HepG2 (cell line): ENCODE results near the gene MAPK6. TPM values are rescaled to one million over a fixed set of nuclear protein-coding genes. Genes with fewer than 3 reads are reported as not detected.
A peak's percentile ranks its signal among the peaks of the same experiment; 100 is the strongest.

Experiments
- ATAC-seq: fragments of 200-7000 bp; cut with Tn5 transposase; 3 replicates; pipeline ENCODE4 v1.9.1; 2020; ENCODE audit warnings: mild to moderate bottlenecking, moderate library complexity
- BruUV-seq: library from RNA; stranded (reverse); fragments of 400-500 nt; replicated peaks from 2 replicates; lab custom pipeline; 2021; lab: Mats Ljungman, UMichigan
- CTCF ChIA-PET: fragments of 300-600 bp; formaldehyde crosslinking; extraction: SDS; loops from one replicate; lab custom pipeline; 2021; ENCODE audit warnings: low total read pairs, inconsistent platforms, low intra/inter-chr PET ratio; lab: Yijun Ruan, JAX
- POLR2A ChIA-PET: fragments of 350-600 bp; sonication (Branson Sonifier 250); formaldehyde crosslinking; loops from one replicate; lab custom pipeline; 2020; ENCODE audit warnings: antibody characterized with exemption, inconsistent platforms; lab: Yijun Ruan, JAX
- DNase-seq: peaks from one replicate; pipeline ENCODE4 v3.0.0-alpha.2; 2015; ENCODE audit warnings: low spot score
- FAIRE-seq: peaks from 3 replicates; lab custom pipeline; 2011; peaks lifted over from hg19 to GRCh38; lab: Jason Lieb, UNC
- H2AFZ ChIP-seq: one replicate; pipeline ENCODE4 v1.6.1; 2011; ENCODE audit warnings: low read length, inconsistent platforms
- H3K27ac ChIP-seq: fragments of 300-600 bp; 3 replicates; pipeline ENCODE4 v1.8.0; 2011; ENCODE audit warnings: mixed run types, mild to moderate bottlenecking, mixed read lengths, low read length, inconsistent platforms; ENCODE audit not compliant: insufficient read depth; ENCODE audit errors: extremely low read length
- H3K27me3 ChIP-seq, 2 experiments: fragments of 200-600 bp in 1 of 2; 2 replicates in 1 of 2; 3 replicates in 1 of 2; pipeline versions ENCODE4 v1.6.0 to v1.8.0; 2011; ENCODE audit warnings: low read length in 2 of 2, mild to moderate bottlenecking in 2 of 2, moderate library complexity in 2 of 2, inconsistent platforms in 1 of 2; ENCODE audit not compliant: insufficient read depth in 2 of 2, control insufficient read depth in 1 of 2
- H3K36me3 ChIP-seq, 2 experiments: fragments of 200-600 bp in 1 of 2; replicated peaks in 1 of 2; 2 replicates in 1 of 2; 3 replicates in 1 of 2; pipeline versions ENCODE4 v1.5.1 to v1.8.0; 2011; ENCODE audit warnings: low read length in 2 of 2, inconsistent platforms in 1 of 2; ENCODE audit not compliant: insufficient read depth in 2 of 2, control insufficient read depth in 1 of 2
- H3K4me1 ChIP-seq: 2 replicates; pipeline ENCODE4 v1.5.1; 2012; ENCODE audit warnings: low read length, inconsistent platforms; ENCODE audit not compliant: insufficient read depth
- H3K4me2 ChIP-seq: 2 replicates; pipeline ENCODE4 v1.6.0; 2011; ENCODE audit warnings: low read depth, low read length, inconsistent platforms
- H3K4me3 ChIP-seq, 3 experiments: fragments of 200-600 bp in 1 of 3; sonication (generic), shearing (Covaris generic) in 1 of 3; replicated peaks in 1 of 3; 2 replicates each; pipeline ENCODE4 v1.5.1; 2011 to 2016; ENCODE audit warnings: low read length in 3 of 3, inconsistent platforms in 2 of 3, low read depth in 2 of 3, mild to moderate bottlenecking in 2 of 3, control low read depth in 1 of 3, mixed read lengths in 1 of 3; ENCODE audit not compliant: insufficient read depth in 1 of 3
- H3K79me2 ChIP-seq: one replicate; pipeline ENCODE4 v1.6.1; 2011; ENCODE audit warnings: low read length, inconsistent platforms; ENCODE audit not compliant: insufficient read depth
- H3K9ac ChIP-seq: 2 replicates; pipeline ENCODE4 v1.6.0; 2011; ENCODE audit warnings: mild to moderate bottlenecking, low read depth, low read length, inconsistent platforms; ENCODE audit not compliant: insufficient read depth
- H3K9me3 ChIP-seq: 2 replicates; pipeline ENCODE4 v1.5.1; 2012; ENCODE audit warnings: mild to moderate bottlenecking, low read length
- H4K20me1 ChIP-seq: 2 replicates; pipeline ENCODE4 v1.6.0; 2011; ENCODE audit warnings: inconsistent platforms, mild to moderate bottlenecking, low read length, moderate library complexity; ENCODE audit not compliant: insufficient read depth
- CENPX ChIP-seq: sonication (generic); formaldehyde crosslinking; IDR thresholded peaks from 2 replicates; pipeline ENCODE4 v1.9.0; 2021; ENCODE audit warnings: mild to moderate bottlenecking, missing genetic modification reagents, moderate library complexity
- DPF2 ChIP-seq: sonication (generic); formaldehyde crosslinking; IDR thresholded peaks from 2 replicates; pipeline ENCODE4 v1.4.0; 2020; ENCODE audit warnings: mild to moderate bottlenecking, low read depth, missing genetic modification reagents, borderline replicate concordance
- HCFC1 ChIP-seq: fragments of 150-350 bp; IDR thresholded peaks from 2 replicates; pipeline ENCODE4 v1.6.1; 2014; ENCODE audit warnings: low read depth, low read length
- MBNL3 ChIP-seq: fragments of 250-450 bp; sonication (Bioruptor Pico); conservative IDR thresholded peaks from 2 replicates; pipeline ENCODE4 v1.8.0; 2022; ENCODE audit warnings: mild to moderate bottlenecking, inconsistent platforms
- NFKB2 ChIP-seq: sonication (generic); formaldehyde crosslinking; IDR thresholded peaks from 2 replicates; pipeline ENCODE4 v1.4.0; 2020; ENCODE audit warnings: missing genetic modification reagents, borderline replicate concordance
- POLR2G ChIP-seq: fragments of 200-400 bp; formaldehyde crosslinking; IDR thresholded peaks from 2 replicates; pipeline ENCODE4 v1.6.1; 2018; ENCODE audit warnings: mild to moderate bottlenecking, low read depth, low read length, moderate library complexity
- RBM22 ChIP-seq: fragments of 200-400 bp; formaldehyde crosslinking; optimal IDR thresholded peaks from 2 replicates; pipeline ENCODE3; 2017; ENCODE audit warnings: mild to moderate bottlenecking, low read length, moderate library complexity
- RFX3 ChIP-seq: IDR thresholded peaks from 2 replicates; pipeline ENCODE4 v1.6.1; 2016; ENCODE audit warnings: missing biosample characterization, missing genetic modification reagents
- RFXAP ChIP-seq: sonication (generic); formaldehyde crosslinking; IDR thresholded peaks from 2 replicates; pipeline ENCODE4 v1.4.0; 2020; ENCODE audit warnings: missing genetic modification reagents, borderline replicate concordance
- SALL2 ChIP-seq: sonication (generic); formaldehyde crosslinking; IDR thresholded peaks from 2 replicates; pipeline ENCODE4 v1.8.1; 2023; ENCODE audit warnings: mild to moderate bottlenecking, missing genetic modification reagents, inconsistent platforms
- TARDBP ChIP-seq: sonication (generic); formaldehyde crosslinking; IDR thresholded peaks from 2 replicates; pipeline ENCODE4 v1.8.0; 2022; ENCODE audit warnings: mild to moderate bottlenecking, missing genetic modification reagents
- ZFX ChIP-seq: sonication (generic); formaldehyde crosslinking; IDR thresholded peaks from 2 replicates; pipeline ENCODE4 v1.4.0; 2020; ENCODE audit warnings: mild to moderate bottlenecking, low read depth, missing genetic modification reagents, moderate library complexity
- ZNF780A ChIP-seq: sonication (generic); formaldehyde crosslinking; IDR thresholded peaks from 2 replicates; pipeline ENCODE4 v1.8.0; 2022; ENCODE audit warnings: mild to moderate bottlenecking, missing genetic modification reagents, moderate library complexity
- ZSCAN31 ChIP-seq: sonication (generic); formaldehyde crosslinking; IDR thresholded peaks from 2 replicates; pipeline ENCODE4 v1.5.0; 2020; ENCODE audit warnings: low read depth, mild to moderate bottlenecking, missing genetic modification reagents
- WGBS: methylation state at CpG from one replicate; pipeline ENCODE4 v1.1.6; 2017; ENCODE audit warnings: low lambda C conversion rate; 5-methylcytosine and 5-hydroxymethylcytosine counted together
- in situ Hi-C: cut with HindIII; loops from 2 replicates; pipeline ENCODE4 v1.10.0; 2017; ENCODE audit warnings: low pct_unique_long_range_greater_than_20kb; ENCODE audit not compliant: extremely low pct_ligation_motif_present
- intact Hi-C: fragments of 100-400 bp; cut with micrococcal nuclease; formaldehyde crosslinking; loops from one replicate; pipeline ENCODE4 v1.10.0; 2022; ENCODE audit not compliant: unreplicated experiment
- polyA plus RNA-seq, 8 experiments: library from polyadenylated mRNA; depleted of rRNA in 3 of 8; stranded (reverse) in 7 of 8; unstranded in 1 of 8; fragments of >200 nt; fragmentation: Illumina TruSeq in 4 of 8; extraction: Trizol in 4 of 8; gene quantifications; 2 replicates each; pipeline versions ENCODE4 v1.2.1 to v1.2.3, GENCODE V29; 2011 to 2016; ENCODE audit warnings: low read depth in 4 of 8, missing spikeins in 1 of 8, mixed read lengths in 1 of 8; ENCODE audit not compliant: insufficient read depth in 1 of 8
- total RNA-seq, 5 experiments: library from RNA; depleted of rRNA; stranded (reverse); fragments of >200 nt; fragmentation: Illumina TruSeq; extraction: Trizol; gene quantifications; 2 replicates each; pipeline ENCODE4 v1.2.3, GENCODE V29; 2016; ENCODE audit warnings: low read depth in 1 of 5
- TF ChIP-seq, protein P1 (sequence below), 2 experiments: fragments of 450-650 bp in 1 of 2; sonication (generic) in 1 of 2; formaldehyde crosslinking; IDR thresholded peaks; 2 replicates each; pipeline versions ENCODE4 v1.5.0 to v1.8.0; 2020 to 2022; ENCODE audit warnings: mild to moderate bottlenecking in 1 of 2, missing genetic modification reagents in 1 of 2
- TF ChIP-seq, protein P2 (sequence below): sonication (generic); formaldehyde crosslinking; IDR thresholded peaks from 2 replicates; pipeline ENCODE4 v1.4.0; 2020; ENCODE audit warnings: missing genetic modification reagents

The MAPK6 gene
- total and polyA plus RNA-seq, 2 of the 13 experiments (the other 11 are each of a cell fraction or from before 2014, with no cell fraction given), result 89.5 to 99.7 TPM

- no peak overlapping the region for H2AFZ ChIP-seq
- TF ChIP-seq CENPX (CRISPR knock-in tag) (no peak), TARDBP (no peak), RBM22 (no peak), NFKB2 (CRISPR knock-in tag) (no peak), POLR2G (peak; percentile 43; the same call in 1 of the 2 replicates), ZFX (CRISPR knock-in tag) (no peak), DPF2 (CRISPR knock-in tag) (no peak), RFXAP (CRISPR knock-in tag) (no peak), SALL2 (CRISPR knock-in tag) (no peak), HCFC1 (no peak), RFX3 (CRISPR knock-in tag) (no peak), MBNL3 (CRISPR knock-in tag) (no peak), ZSCAN31 (CRISPR knock-in tag) (no peak), ZNF780A (CRISPR knock-in tag) (no peak)
- TF ChIP-seq, protein P1, sequence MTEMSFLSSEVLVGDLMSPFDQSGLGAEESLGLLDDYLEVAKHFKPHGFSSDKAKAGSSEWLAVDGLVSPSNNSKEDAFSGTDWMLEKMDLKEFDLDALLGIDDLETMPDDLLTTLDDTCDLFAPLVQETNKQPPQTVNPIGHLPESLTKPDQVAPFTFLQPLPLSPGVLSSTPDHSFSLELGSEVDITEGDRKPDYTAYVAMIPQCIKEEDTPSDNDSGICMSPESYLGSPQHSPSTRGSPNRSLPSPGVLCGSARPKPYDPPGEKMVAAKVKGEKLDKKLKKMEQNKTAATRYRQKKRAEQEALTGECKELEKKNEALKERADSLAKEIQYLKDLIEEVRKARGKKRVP (CRISPR knock-in tag; IDR thresholded peaks at IDR 0.05), result 0 out of 4 replicates have a peak, but pooled peaks have one; percentile 42
- TF ChIP-seq, protein P2, sequence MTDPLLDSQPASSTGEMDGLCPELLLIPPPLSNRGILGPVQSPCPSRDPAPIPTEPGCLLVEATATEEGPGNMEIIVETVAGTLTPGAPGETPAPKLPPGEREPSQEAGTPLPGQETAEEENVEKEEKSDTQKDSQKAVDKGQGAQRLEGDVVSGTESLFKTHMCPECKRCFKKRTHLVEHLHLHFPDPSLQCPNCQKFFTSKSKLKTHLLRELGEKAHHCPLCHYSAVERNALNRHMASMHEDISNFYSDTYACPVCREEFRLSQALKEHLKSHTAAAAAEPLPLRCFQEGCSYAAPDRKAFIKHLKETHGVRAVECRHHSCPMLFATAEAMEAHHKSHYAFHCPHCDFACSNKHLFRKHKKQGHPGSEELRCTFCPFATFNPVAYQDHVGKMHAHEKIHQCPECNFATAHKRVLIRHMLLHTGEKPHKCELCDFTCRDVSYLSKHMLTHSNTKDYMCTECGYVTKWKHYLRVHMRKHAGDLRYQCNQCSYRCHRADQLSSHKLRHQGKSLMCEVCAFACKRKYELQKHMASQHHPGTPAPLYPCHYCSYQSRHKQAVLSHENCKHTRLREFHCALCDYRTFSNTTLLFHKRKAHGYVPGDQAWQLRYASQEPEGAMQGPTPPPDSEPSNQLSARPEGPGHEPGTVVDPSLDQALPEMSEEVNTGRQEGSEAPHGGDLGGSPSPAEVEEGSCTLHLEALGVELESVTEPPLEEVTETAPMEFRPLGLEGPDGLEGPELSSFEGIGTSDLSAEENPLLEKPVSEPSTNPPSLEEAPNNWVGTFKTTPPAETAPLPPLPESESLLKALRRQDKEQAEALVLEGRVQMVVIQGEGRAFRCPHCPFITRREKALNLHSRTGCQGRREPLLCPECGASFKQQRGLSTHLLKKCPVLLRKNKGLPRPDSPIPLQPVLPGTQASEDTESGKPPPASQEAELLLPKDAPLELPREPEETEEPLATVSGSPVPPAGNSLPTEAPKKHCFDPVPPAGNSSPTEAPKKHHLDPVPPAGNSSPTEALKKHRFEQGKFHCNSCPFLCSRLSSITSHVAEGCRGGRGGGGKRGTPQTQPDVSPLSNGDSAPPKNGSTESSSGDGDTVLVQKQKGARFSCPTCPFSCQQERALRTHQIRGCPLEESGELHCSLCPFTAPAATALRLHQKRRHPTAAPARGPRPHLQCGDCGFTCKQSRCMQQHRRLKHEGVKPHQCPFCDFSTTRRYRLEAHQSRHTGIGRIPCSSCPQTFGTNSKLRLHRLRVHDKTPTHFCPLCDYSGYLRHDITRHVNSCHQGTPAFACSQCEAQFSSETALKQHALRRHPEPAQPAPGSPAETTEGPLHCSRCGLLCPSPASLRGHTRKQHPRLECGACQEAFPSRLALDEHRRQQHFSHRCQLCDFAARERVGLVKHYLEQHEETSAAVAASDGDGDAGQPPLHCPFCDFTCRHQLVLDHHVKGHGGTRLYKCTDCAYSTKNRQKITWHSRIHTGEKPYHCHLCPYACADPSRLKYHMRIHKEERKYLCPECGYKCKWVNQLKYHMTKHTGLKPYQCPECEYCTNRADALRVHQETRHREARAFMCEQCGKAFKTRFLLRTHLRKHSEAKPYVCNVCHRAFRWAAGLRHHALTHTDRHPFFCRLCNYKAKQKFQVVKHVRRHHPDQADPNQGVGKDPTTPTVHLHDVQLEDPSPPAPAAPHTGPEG (CRISPR knock-in tag), result no peak
Measured at GRCh38 chr15:52020221-52021085, 1.4 kb downstream of the MAPK6 start.

More at GRCh38 chr15:52020221-52021085, 1.4 kb downstream of the MAPK6 start:
- Histone ChIP-seq H3K27me3 (no peaks in the 10 kb centered on the region; a peak in 1 of 5 replicates), H3K4me3 (peak overlapping the region; percentile 62 to 99 (median 77)), H3K79me2 (peaks cover 63% of the 10 kb centered on the region), H4K20me1 (peaks cover 32% of the 10 kb centered on the region), H3K9ac (peak overlapping the region; percentile 99), H3K9me3 (no peaks in the 10 kb centered on the region), H3K4me2 (peak overlapping the region; percentile 96), H3K27ac (peak overlapping the region; percentile 99), H3K4me1 (peaks cover 53% of the 10 kb centered on the region), H3K36me3 (no peaks in the 10 kb centered on the region; a peak in 2 of 5 replicates)
- intact Hi-C loops (loop anchor here (2.0 kb wide), 2 partner anchors 38 to 58 kb away; no protein-coding TSS in a partner anchor), in situ Hi-C loops (no loop called here)
- ATAC-seq (no peak), FAIRE-seq (no peak), DNase-seq (no peak)
- ChIA-PET POLR2A (interaction anchor here (0.7 to 2.9 kb wide), 16 partner anchors 9 to 712 kb away, joined by 3 to 36 read pairs (median 4); partner anchors contain the start of gene LEO1), CTCF (no interaction called here)
- BruUV-seq, result TSS peak; percentile 74
- WGBS, result 2% methylated on average over 10 of the region's 10 CpGs
